KG1 (cell line): ENCODE measurements around the gene PRKCE.

Experiments
- DNase-seq: peaks from one replicate; lab custom pipeline; 2025; lab: John Stamatoyannopoulos, UW

The PRKCE gene

GRCh38 chr2:46171996-46172546 is 520.6 kb downstream of the PRKCE start:
- DNase-seq = no peak

GRCh38 chr2:46173030-46173429 is 521.6 kb downstream of the PRKCE start:
- DNase-seq = no peak

- no peak for DNase-seq
Measured at GRCh38 chr2:46173636-46174250, 522.3 kb downstream of the PRKCE start.

GRCh38 chr2:46174345-46175170 is 523.1 kb downstream of the PRKCE start:
- no peak for DNase-seq

- no peak for DNase-seq
Measured at GRCh38 chr2:46175419-46175818, 523.9 kb downstream of the PRKCE start.

- no peak for DNase-seq
Measured at GRCh38 chr2:46177461-46178089, 526.1 kb downstream of the PRKCE start.

GRCh38 chr2:46179037-46179621 is 527.7 kb downstream of the PRKCE start:
- no peak for DNase-seq

GRCh38 chr2:46180189-46180588 is 528.7 kb downstream of the PRKCE start:
- no peak for DNase-seq

GRCh38 chr2:46181306-46181705 is 529.8 kb downstream of the PRKCE start:
- DNase-seq = no peak

GRCh38 chr2:46181789-46182530 is 530.5 kb downstream of the PRKCE start:
- no peak for DNase-seq

- DNase-seq = no peak
Measured at GRCh38 chr2:46183426-46183825, 532.0 kb downstream of the PRKCE start.

GRCh38 chr2:46184794-46185583 is 533.5 kb downstream of the PRKCE start:
- no peak for DNase-seq

- DNase-seq = no peak
Measured at GRCh38 chr2:46187112-46187618, 535.7 kb downstream of the PRKCE start.

- DNase-seq = no peak
Measured at GRCh38 chr2:46188041-46188716, 536.7 kb downstream of the PRKCE start.

GRCh38 chr2:46193356-46193755 is 541.9 kb downstream of the PRKCE start:
- no peak for DNase-seq

- no peak for DNase-seq
Measured at GRCh38 chr2:46193855-46194254, 542.4 kb downstream of the PRKCE start.

- no peak for DNase-seq
Measured at GRCh38 chr2:46194856-46195255, 543.4 kb downstream of the PRKCE start.

- no peak for DNase-seq
Measured at GRCh38 chr2:46195819-46196218, 544.3 kb downstream of the PRKCE start.

GRCh38 chr2:46196871-46197462 is 545.5 kb downstream of the PRKCE start:
- DNase-seq = no peak

- DNase-seq = no peak
Measured at GRCh38 chr2:46197672-46198071, 546.2 kb downstream of the PRKCE start.
